GM21717 (cell line): ENCODE data around the gene ZC3H11A.
"Not testable (repeated sequence)": the region's sequence is repeated elsewhere in the genome, so short reads cannot be mapped to it uniquely, and the experiment has no call there.

Source experiments
- ATAC-seq: cut with Tn5 transposase; IDR thresholded peaks from one replicate; pipeline ENCODE4 v1.9.1; 2021; ENCODE audit warnings: mild to moderate bottlenecking, moderate library complexity; ENCODE audit not compliant: unreplicated experiment

ZC3H11A gene

DNA sequence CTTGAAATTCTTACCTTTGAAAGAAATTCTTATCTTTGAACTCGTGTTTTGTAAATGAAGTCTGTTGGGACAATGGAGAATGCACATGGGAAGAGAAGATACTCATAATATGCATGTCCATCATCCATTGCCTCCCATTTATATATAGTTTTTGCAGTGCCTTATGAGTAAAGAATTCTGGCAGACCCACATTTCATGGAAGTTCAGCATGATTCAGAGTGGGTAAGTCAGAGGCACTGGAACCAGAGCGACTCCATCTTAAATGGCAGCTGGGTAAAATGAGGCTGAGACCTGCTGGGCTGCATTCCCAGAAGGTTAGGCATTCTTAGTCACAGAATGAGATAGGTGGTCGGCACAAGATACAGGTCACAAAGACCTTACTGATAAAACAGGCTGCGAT lies 16.6 kb upstream of the ZC3H11A start:
- ATAC-seq = no peak

DNA sequence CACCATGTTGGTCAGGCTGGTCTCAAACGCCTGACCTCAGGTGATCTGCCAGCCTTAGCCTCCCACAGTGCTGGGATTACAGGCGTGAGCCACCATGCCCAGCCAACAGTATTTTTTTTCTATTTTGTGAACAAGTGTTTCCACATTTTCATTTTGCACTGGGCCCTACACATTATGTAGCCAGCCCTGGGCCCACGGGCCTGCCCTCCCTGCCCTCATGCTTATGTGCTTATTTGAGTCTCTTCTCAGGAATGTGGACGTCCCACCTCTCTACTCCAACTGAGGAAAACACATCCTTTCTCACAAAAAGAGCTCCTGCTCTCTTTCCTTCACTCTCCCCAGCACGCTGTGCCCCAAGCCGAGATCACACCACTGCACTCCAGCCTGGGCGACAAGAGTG lies 13.5 kb upstream of the ZC3H11A start:
- ATAC-seq = no peak

DNA sequence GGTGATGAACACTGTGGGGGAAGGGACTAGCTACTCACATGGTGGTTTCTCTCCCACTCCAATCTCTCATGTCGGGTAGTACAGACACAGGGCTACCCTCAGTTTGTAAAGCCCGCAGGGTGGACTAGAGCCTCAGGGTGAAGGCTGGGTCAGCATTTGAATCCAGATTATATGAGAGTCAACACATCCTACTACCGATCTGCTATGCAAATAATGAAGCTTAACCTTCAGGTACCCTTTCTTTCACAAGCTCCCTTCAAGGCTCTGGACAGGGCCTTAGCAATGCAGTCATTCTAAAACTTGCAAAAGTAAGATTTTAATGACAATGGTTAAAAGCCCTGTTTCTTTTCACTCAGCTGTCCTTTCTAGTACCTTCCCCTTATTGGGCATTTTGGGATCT lies 5.5 kb upstream of the ZC3H11A start:
- no peak for ATAC-seq

DNA sequence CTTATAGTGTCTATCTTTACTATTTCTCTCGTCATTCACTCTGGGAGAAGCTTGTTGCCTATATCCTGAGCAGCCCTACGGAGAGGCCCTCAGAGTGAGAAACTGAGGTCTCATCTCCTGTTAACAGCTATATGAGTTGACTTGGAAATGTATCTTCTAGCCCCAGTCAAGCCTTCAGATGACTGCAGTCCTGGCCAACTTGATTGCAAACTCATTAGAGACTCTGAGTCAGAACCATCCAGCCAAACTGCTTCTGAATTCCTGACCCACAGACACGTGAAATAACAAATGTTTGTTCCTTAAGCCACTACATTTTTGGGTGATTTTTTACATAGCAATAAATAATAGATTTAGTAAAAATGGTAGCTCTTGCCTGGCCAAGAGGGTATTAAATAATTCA lies 3.9 kb upstream of the ZC3H11A start:
- ATAC-seq = no peak

DNA sequence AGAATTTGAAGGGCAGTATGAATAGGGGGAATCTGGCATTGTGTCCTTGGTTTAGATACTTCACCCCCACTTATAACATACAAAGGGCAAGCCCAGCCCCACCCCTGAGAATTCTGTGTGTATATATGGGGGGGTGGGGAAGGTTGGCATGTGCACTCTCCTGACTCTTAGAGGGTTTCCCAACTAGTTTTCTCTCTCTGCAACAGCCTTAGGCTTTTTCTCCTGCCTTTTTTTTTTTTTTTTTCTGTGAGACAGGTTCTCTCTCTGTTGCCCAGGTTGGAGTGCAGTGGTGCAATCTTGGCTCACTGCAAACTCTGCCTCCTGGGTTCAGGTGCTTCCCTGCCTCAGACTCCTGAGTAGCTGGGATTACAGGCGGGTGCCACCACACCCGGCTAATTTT lies 2.9 kb upstream of the ZC3H11A start:
- no peak for ATAC-seq

DNA sequence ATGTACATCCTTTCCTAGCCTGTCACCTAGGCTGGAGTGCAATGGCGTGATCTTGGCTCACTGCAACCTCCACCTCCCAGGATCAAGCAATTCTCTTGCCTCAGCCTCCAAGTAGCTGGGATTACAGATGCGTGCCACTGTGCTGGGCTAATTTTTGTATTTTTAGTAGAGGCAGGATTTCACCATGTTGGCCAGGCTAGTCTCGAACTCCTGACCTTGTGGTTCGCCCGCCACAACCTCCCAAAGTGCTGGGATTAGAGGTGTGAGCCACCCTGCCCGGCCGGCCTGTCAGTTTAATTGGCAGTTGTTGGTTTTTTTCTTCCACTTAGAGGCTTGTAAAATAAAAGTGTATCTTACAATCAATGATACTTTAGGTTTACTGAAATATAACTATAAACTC lies 1.9 kb upstream of the ZC3H11A start:
- not testable (repeated sequence) for ATAC-seq

DNA sequence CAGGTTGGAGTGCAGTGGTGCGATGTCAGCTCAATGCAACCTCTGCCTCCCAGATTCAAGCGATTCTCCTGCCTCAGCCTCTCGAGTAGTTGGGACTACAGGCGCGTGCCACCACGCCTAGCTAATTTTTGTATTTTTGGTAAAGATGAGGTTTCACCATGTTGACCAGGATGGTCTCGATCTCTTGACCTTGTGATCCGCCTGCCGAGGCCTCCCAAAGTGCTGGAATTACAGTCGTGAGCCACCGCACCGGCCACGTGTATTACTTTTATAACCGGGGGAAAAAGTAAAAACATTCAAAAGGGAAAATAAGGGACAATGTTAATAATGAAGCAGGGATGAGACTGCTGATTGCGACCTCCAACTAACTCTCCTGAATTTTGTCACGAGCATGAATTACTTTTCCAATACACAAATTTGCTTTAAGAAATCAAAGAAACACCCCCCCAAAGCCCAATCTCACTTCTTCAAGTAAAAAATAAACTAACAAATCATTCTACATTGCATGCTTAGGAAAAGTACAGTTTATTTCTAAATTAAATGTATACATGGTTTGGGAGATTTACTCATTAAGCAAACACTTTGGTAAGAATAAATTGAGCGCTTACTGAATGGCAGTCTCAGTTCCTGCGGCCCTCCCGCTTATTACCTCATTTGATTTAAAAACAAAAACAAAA lies 521 bp upstream of the ZC3H11A start:
- ATAC-seq = no peak

DNA sequence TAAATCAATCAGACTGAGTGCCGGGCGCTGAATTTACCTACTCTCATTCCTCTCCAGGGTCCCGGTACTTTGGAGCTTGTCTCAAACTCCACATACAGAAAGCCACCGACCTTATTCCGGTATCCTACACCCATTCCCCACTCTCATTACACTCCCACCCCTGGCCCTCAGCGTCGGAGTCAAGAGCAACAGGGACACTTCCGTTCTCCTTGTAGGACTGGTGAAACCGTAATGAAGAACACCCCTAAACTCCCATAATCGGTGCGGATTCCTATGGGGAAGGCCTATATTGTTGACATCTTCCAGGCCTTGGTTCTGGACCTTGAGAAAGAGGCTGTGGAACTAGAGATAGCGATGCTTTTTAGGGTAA lies 798 bp downstream of the ZC3H11A start:
- no peak for ATAC-seq

DNA sequence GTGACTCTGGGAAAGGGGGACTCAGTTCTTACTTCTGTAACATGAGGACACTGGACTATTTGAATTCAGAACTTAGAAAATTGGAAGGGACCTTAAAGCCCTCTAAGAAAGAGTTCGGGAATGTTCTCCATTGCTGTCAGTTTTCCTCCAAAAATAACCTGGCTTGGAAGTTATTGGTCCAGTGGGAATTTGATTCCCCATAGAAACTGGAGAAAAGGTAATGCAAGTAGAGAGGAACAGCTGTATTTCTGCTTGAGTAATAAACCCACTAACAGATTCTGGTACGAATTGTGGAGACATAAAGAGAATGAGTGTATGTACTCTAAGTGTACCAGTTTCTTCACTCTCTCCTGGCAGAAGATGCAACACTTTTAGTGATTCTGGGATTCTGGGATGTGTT lies 1.8 kb downstream of the ZC3H11A start:
- no peak for ATAC-seq

DNA sequence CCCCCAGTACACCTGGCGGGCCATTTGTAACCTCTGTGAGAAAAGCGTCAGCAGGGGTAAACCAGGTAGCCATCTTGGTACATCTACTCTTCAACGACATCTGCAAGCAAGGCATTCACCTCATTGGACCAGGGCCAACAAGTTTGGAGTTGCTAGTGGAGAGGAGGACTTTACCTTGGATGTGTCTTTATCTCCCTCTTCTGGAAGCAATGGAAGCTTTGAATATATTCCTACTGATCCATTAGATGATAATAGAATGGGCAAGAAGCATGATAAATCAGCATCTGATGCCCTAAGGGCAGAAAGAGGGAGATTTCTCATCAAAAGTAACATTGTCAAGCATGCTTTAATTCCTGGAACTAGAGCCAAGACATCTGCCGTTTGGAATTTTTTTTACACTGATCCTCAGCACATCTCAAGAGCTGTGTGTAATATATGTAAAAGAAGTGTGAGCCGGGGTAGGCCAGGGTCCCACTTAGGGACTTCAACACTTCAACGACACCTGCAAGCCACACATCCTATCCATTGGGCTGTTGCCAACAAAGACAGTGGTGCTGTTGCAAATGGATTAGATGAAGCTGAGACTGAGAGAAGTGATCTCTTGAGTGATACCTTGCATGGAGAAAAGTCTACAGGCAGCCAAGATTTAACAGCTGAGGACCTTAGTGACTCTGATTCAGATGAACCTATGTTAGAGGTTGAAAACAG lies 2.7 kb downstream of the ZC3H11A start:
- no peak for ATAC-seq

DNA sequence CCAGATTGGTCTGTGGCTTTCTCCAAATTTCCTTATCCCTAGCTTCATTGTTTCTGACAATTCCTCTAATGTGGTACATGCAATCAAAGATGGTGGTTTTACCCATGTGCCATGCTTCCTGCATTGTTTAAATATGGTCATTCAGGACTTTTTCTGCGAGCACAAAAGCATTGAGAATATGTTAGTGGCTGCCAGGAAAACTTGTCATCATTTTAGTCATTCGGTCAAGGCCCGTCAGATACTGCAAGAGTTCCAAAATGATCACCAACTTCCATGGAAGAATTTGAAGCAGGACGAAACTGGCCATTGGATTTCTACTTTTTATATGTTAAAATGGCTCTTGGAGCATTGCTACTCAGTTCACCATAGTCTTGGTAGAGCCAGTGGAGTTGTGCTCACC lies 3.7 kb downstream of the ZC3H11A start:
- ATAC-seq = no peak

DNA sequence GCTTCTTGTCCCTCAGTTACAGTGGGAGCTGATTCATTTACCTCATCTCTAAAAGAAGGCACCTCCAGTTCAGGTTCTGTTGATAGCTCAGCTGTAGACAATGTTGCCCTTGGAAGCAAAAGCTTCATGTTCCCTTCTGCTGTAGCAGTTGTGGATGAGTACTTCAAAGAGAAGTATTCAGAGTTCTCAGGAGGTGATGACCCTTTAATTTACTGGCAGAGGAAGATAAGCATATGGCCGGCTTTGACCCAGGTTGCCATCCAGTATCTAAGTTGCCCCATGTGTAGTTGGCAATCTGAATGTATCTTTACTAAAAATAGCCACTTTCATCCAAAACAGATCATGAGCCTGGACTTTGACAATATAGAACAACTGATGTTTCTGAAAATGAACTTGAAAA lies 4.5 kb downstream of the ZC3H11A start:
- no peak for ATAC-seq

DNA sequence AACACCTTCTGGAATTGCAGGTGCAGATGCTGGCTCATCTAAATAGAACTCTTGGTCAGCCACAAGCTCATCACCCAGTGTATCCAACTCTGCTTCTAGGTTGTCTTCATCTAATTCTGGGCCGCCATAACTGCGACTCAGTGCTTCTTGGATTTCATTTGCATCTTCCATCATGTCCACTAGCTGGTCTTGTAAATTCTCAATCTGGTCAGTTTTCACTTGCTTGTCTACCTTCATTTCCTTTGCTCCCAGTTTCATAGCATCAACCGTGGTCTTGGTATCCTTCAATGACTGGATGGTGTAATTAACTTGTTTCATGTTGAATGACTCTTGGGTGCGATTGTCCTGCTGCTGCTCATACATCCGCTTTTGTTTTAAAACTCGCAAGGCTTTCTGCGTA lies 10.3 kb downstream of the ZC3H11A start:
- ATAC-seq = no peak

DNA sequence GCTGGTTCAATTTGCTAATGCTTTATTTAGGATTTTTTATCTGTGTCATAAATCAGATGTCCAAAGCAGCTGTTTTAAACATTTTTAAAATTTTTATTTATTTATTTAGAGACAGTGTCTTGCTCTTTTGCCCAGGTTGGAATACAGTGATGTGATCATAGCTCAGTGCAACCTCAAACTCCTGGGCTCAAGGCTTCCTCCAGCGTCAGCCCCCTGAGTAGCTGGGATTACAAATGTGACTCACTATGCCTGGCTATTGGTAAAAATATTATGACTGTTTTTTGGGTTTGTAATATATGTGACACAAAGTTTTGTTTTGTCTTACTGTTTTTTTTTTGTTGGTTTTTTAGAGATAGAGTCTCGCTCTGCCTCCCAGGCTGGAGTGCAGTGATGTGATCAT lies 11.8 kb downstream of the ZC3H11A start:
- no peak for ATAC-seq

DNA sequence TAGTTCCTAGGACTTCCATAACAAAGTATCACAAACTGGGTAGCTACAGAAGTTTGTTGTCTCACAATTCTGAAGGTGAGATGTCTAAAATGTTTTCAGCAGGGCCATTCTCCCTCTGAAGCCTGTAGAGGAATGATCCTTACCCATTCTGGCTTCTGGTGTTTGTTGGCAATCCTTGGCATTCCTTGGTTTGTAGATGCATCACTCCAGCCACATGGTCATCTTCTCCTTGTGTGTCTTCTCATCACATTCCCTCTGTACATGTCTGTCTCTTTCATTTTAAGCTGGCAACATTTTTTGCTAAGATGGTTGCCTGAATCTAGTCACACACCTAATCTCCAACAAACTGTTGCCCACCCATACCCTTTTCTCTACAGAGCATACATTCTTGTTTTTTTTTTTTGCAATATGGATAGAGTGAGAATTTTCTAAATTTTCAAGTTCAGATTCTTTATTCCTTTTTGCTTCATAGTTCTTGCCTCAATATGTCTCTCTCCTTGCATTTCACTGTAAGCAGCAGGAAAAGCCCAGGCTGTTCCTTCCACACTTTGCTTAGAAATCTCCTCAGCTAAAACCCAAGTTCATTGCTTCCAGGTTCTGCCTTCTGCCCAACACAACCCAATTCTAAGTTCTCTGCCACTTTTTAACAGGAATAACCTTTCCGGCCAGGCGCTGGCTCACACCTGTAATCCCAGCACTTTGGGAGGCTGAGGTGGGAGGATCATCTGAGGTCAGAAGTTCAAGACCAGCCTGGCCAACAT lies 18.3 kb downstream of the ZC3H11A start:
- ATAC-seq = no peak

DNA sequence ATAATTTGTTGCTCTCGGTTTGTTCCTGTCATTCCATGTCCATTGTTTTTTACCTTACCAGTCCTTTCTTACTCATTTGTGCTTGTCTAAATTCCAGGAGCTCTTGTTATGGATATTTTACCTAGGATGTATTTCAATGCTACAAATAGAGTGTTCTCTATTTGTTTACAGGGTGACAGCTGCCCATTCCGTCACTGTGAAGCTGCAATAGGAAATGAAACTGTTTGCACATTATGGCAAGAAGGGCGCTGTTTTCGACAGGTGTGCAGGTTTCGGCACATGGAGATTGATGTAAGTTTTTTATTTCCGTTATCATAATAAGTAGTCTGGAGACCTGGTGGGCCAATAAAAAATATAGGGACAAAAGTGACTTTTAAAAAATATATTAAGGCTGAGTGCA lies 23.0 kb downstream of the ZC3H11A start:
- ATAC-seq = no peak

DNA sequence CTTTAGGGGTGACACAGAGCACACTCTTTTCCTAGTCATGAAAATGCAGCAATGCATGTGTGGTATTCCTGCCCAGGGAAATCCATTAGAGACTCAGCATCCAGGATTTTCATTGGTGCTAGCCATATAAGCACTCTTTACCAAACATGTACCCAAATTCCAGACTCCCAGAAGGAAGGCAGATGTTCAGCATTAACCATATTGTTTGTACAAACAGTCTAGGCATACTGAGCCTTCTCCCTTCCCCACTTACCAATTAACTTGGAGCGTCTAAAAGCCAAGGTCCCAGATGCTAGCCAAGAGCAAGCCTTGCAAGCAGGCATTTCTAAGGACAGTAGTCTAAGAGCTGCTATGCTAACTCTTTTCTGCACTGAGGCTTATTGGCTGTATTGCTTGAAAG lies 27.9 kb downstream of the ZC3H11A start:
- ATAC-seq = no peak

DNA sequence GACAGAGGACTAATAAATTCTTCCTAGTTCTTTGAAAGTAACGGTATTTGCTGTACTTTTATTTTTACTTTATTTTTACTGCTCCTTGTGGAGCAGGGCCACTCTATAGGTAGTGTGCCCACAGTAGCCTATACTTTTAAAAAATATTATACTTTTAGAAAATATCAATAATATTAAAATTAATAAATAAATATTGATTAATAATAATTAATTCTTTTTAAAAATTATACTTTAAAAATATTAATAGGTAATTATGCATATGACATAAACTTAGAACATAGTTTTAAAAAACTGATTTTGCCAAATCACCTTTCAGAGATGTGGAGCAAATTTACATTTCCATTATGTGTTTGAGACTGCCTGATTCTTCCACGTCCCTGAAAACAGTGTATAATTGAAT lies 30.8 kb downstream of the ZC3H11A start:
- ATAC-seq = no peak

DNA sequence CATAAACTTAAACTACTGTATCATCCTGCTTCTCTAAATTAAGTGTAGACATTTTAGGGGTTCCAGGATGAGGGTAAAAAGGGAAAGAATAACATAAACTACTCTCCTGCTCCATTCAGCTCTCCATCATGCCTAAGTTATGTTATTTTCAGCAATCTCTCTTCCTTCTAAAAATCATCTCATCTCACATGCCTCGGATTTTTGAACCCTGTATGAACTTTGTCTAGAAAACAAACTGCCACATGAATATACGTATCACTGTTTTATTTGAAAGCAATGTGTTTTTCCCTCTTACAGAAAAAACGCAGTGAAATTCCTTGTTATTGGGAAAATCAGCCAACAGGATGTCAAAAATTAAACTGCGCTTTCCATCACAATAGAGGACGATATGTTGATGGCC lies 32.6 kb downstream of the ZC3H11A start:
- ATAC-seq = no peak

DNA sequence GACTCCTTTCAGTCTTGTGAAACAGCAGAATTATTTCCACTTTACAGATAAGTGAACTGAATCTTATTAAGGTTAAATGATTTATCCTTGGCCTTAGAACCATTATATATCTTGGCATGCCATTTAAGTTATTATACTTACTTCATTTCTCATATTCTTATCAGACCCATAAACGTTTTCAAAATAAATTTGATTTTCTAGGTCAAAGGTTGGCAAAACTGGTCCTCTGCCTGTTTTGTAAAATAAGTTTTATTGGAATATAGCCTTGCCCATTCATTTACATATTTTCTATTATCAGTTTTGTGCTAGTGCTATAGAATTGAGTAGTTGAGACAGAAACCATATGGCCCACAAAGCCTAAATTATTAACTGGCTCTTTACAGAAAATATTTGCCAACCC lies 33.1 kb downstream of the ZC3H11A start:
- ATAC-seq = no peak

DNA sequence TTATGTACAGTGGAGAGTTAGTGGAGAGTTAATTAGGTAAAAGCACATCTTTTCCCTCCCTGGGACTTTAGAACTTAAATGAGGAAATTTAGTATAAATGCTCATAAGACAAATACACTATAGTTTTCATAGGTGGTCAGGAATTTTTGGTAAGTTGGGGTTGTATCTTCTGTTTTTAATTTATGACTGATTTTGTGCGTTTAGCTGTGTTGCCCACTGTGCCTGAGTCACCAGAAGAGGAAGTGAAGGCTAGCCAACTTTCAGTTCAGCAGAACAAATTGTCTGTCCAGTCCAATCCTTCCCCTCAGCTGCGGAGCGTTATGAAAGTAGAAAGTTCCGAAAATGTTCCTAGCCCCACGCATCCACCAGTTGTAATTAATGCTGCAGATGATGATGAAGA lies 33.8 kb downstream of the ZC3H11A start:
- ATAC-seq = not testable (repeated sequence)

DNA sequence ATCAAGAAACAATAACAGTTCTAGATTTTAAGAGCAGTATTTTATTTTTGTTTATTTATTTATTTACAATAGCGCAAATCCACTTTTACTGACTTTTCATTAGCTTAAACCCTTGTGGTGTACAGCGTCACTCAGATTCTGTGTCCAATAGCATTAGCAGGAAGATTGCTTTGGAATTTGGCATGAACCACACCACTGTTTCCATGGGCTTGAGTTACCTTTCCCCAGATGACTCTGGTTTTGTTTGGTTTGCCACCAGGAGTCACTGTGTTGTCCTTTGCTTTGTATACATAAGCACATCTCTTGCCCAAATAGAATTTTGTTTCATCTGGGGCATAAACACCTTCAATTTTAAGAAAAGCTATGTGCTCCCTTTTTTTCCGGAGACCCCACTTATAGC lies 40.1 kb downstream of the ZC3H11A start:
- no peak for ATAC-seq
